Smooth muscle cell (in vitro differentiated cells): Measurements from ENCODE around the gene SH3GLB1. TPM values are rescaled to one million over a fixed set of nuclear protein-coding genes. Genes with fewer than 3 reads are reported as not detected.

Source experiments
- DNase-seq: peaks from one replicate; lab custom pipeline; 2025; ENCODE audit not compliant: unreplicated experiment; lab: John Stamatoyannopoulos, UW
- H2AFZ ChIP-seq: fragments of 200-600 bp; sonication (generic); 2 replicates; pipeline ENCODE4 v1.6.0; 2016; ENCODE audit warnings: antibody characterized with exemption, low read depth, mild to moderate bottlenecking
- H3F3A ChIP-seq: fragments of 200-600 bp; sonication (generic); 2 replicates; pipeline ENCODE4 v1.6.0; 2017; ENCODE audit warnings: antibody characterized with exemption, low read depth
- H3K27ac ChIP-seq: fragments of 200-600 bp; sonication (generic); 2 replicates; pipeline ENCODE4 v1.5.1; 2016; ENCODE audit warnings: low read depth, mild to moderate bottlenecking
- H3K27me3 ChIP-seq: fragments of 200-600 bp; sonication (generic); 2 replicates; pipeline ENCODE4 v1.6.1; 2016; ENCODE audit warnings: low read depth, mild to moderate bottlenecking
- H3K36me3 ChIP-seq: fragments of 200-600 bp; sonication (generic); 2 replicates; pipeline ENCODE4 v1.5.1; 2016; ENCODE audit warnings: low read depth
- H3K4me1 ChIP-seq: fragments of 200-600 bp; sonication (generic); 2 replicates; pipeline ENCODE4 v1.5.1; 2016; ENCODE audit warnings: low read depth
- H3K4me2 ChIP-seq: fragments of 200-600 bp; sonication (generic); 2 replicates; pipeline ENCODE4 v1.6.0; 2016; ENCODE audit warnings: mild to moderate bottlenecking
- H3K4me3 ChIP-seq: fragments of 200-600 bp; sonication (generic); 2 replicates; pipeline ENCODE4 v1.5.1; 2016; ENCODE audit warnings: mild to moderate bottlenecking
- H3K79me2 ChIP-seq: fragments of 200-600 bp; sonication (generic); 2 replicates; pipeline ENCODE4 v1.6.0; 2016; ENCODE audit warnings: low read depth, mild to moderate bottlenecking
- H3K9ac ChIP-seq: fragments of 200-600 bp; sonication (generic); 2 replicates; pipeline ENCODE4 v1.6.0; 2016; ENCODE audit warnings: low read depth
- H3K9me3 ChIP-seq: fragments of 200-600 bp; sonication (generic); replicated peaks from 2 replicates; pipeline ENCODE4 v1.5.1; 2016; ENCODE audit warnings: low read depth
- H4K20me1 ChIP-seq: fragments of 200-600 bp; sonication (generic); 2 replicates; pipeline ENCODE4 v1.6.0; 2016; ENCODE audit warnings: low read depth
- WGBS: methylation state at CpG from one replicate; pipeline ENCODE4 v1.1.7; 2016; ENCODE audit warnings: low lambda C conversion rate; 5-methylcytosine and 5-hydroxymethylcytosine counted together
- polyA plus RNA-seq: library from polyadenylated mRNA; unstranded; fragments of >200 nt; fragmentation: Nextera tagmentation; extraction: Ambion mirVana; gene quantifications from 2 replicates; pipeline ENCODE4 v1.2.1, GENCODE V29; 2016
- total RNA-seq: library from RNA; depleted of rRNA; stranded (reverse); fragments of >200 nt; gene quantifications from 2 replicates; pipeline ENCODE4 v1.2.3, GENCODE V29; 2014
- TF ChIP-seq, protein P1 (sequence below): fragments of 200-600 bp; sonication (generic); IDR thresholded peaks from 2 replicates; pipeline ENCODE4 v1.5.1; 2017; ENCODE audit warnings: borderline replicate concordance, mild to moderate bottlenecking, antibody characterized with exemption; ENCODE audit not compliant: insufficient read depth, poor library complexity, severe bottlenecking

SH3GLB1 gene
- total and polyA plus RNA-seq, 2 experiments from 2014 or later = 69.0 to 86.8 TPM

DNA sequence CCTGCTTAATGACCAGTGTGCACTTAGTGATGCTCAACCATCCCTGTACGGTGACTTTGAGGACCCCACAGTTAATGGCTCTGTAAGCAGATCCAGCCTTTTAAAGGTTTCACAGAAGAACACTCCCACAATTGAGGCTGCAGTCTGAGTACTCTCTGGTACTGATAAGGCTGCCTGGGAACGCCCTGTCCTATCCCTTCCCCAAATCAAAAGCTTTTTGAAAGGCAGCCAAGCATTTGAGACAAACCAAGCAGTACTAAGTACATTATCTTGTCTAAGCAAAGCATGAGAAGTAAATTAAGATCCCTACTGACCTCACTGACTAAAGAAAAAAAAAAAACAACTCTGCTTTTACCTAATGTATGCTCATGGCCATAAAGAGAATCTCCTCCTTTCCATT lies 60.7 kb downstream of the SH3GLB1 start:
- no peaks in the 10 kb centered on the region for H3K27me3 ChIP-seq
- no peaks in the 10 kb centered on the region for H4K20me1 ChIP-seq
- no peak overlapping the region for H2AFZ ChIP-seq
- no peak overlapping the region for H3K4me2 ChIP-seq
- no peak for DNase-seq
- H3F3A ChIP-seq = no peaks in the 10 kb centered on the region
- TF ChIP-seq, protein P1, sequence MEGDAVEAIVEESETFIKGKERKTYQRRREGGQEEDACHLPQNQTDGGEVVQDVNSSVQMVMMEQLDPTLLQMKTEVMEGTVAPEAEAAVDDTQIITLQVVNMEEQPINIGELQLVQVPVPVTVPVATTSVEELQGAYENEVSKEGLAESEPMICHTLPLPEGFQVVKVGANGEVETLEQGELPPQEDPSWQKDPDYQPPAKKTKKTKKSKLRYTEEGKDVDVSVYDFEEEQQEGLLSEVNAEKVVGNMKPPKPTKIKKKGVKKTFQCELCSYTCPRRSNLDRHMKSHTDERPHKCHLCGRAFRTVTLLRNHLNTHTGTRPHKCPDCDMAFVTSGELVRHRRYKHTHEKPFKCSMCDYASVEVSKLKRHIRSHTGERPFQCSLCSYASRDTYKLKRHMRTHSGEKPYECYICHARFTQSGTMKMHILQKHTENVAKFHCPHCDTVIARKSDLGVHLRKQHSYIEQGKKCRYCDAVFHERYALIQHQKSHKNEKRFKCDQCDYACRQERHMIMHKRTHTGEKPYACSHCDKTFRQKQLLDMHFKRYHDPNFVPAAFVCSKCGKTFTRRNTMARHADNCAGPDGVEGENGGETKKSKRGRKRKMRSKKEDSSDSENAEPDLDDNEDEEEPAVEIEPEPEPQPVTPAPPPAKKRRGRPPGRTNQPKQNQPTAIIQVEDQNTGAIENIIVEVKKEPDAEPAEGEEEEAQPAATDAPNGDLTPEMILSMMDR = no peak
- no peak overlapping the region for H3K27ac ChIP-seq
- 18% methylated on average over 2 of the region's 2 CpGs for WGBS
- H3K4me1 ChIP-seq = no peaks in the 10 kb centered on the region
- no peaks in the 10 kb centered on the region for H3K9me3 ChIP-seq
- H3K79me2 ChIP-seq = no peaks in the 10 kb centered on the region
- H3K9ac ChIP-seq = no peak overlapping the region
- no peak overlapping the region for H3K4me3 ChIP-seq
- no peaks in the 10 kb centered on the region for H3K36me3 ChIP-seq

DNA sequence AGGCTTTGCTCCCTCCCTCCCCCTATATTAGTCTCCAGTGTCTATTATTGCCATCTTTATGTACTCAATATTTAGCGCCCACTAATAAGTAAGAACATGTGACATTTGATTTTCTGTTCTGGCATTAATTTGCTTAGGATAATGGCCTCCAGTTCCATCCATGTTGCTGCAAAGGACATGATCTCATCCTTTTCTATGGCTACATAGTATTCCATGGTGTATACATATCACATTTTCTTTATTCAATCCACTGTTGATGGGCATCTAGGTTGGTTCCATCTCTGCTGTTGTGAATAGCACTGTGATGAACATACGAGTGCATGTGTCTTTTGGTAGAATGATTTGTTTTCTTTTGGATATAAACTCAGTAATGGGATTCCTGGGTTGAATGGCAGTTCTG lies 61.3 kb downstream of the SH3GLB1 start:
- Histone ChIP-seq H3K36me3 (no peaks in the 10 kb centered on the region), H3K27ac (no peak overlapping the region), H3K79me2 (no peaks in the 10 kb centered on the region), H2AFZ (no peak overlapping the region), H3K9ac (no peak overlapping the region), H3K4me1 (no peaks in the 10 kb centered on the region), H4K20me1 (no peaks in the 10 kb centered on the region), H3K4me2 (no peak overlapping the region), H3K4me3 (no peak overlapping the region), H3K9me3 (no peaks in the 10 kb centered on the region), H3F3A (no peaks in the 10 kb centered on the region), H3K27me3 (no peaks in the 10 kb centered on the region)
- DNase-seq = no peak
- TF ChIP-seq, protein P1 = no peak
- 98% methylated on average over 2 of the region's 2 CpGs for WGBS

DNA sequence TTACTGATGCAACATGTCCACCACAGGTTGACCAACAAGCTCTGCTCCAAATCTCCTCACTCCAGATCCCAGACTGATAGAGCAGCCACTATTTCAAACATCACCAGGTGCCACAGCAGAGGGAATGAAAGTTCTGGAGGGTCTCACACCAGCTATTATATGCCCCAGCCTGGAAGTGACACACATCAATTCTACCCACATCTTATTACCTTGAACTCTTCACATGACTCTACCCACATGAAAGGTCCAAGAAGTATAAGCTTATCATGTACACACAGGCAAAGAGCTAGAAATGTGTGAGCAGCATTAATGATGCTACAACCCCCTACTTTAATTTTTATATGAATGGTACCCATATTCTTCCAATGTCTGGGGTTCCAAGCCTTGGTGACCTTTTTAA lies 64.2 kb downstream of the SH3GLB1 start:
- Histone ChIP-seq H3K27ac (no peak overlapping the region), H3K4me1 (peaks cover 3% of the 10 kb centered on the region), H3K9me3 (no peaks in the 10 kb centered on the region), H3F3A (peaks cover 5% of the 10 kb centered on the region), H2AFZ (no peak overlapping the region), H4K20me1 (no peaks in the 10 kb centered on the region), H3K36me3 (no peaks in the 10 kb centered on the region), H3K27me3 (no peaks in the 10 kb centered on the region), H3K4me2 (no peak overlapping the region), H3K4me3 (no peak overlapping the region), H3K79me2 (no peaks in the 10 kb centered on the region), H3K9ac (no peak overlapping the region)
- no peak for DNase-seq
- TF ChIP-seq, protein P1 = no peak

DNA sequence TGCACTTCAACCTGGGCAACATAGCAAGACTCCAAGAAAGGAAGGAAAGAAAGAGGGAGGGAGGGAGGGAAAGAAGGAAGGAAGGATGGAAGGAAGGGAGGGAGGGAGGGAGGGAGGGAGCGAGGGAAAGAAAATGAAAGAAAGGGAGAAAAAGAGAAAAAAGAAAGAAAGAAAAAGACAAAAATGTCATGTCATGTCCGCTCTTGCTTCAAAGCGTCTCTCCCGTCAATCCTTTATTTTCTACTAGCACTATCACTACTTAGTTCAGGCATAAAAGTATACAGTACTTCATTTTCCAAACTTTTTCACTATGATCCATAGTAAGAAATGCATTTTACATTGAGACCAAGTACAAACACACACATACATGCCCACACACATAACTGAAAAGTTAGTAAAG lies 64.7 kb downstream of the SH3GLB1 start:
- no peak overlapping the region for H3K4me3 ChIP-seq
- TF ChIP-seq, protein P1 = no peak
- no peaks in the 10 kb centered on the region for H3K79me2 ChIP-seq
- H2AFZ ChIP-seq = no peak overlapping the region
- H3K4me1 ChIP-seq = peaks cover 8% of the 10 kb centered on the region
- H3F3A ChIP-seq = peaks cover 5% of the 10 kb centered on the region
- no peak for DNase-seq
- 93% methylated on average over 3 of the region's 4 CpGs for WGBS
- no peaks in the 10 kb centered on the region for H3K9me3 ChIP-seq
- H4K20me1 ChIP-seq = no peaks in the 10 kb centered on the region
- no peak overlapping the region for H3K27ac ChIP-seq
- H3K4me2 ChIP-seq = no peak overlapping the region
- H3K27me3 ChIP-seq = no peaks in the 10 kb centered on the region
- H3K9ac ChIP-seq = no peak overlapping the region
- no peaks in the 10 kb centered on the region for H3K36me3 ChIP-seq
